Endodermal cell (in vitro differentiated cells): ENCODE results near the gene UBAP2. TPM values are rescaled to one million over a fixed set of nuclear protein-coding genes. Genes with fewer than 3 reads are reported as not detected.
"Not testable (repeated sequence)": the region's sequence is repeated elsewhere in the genome, so short reads cannot be mapped to it uniquely, and the experiment has no call there.

Experiments used
- DNase-seq: peaks from one replicate; pipeline ENCODE4 v3.0.0-alpha.2; 2017
- H3K27ac ChIP-seq: 2 replicates; pipeline ENCODE4 v1.5.1; 2013; ENCODE audit warnings: mild to moderate bottlenecking, low read depth, low read length, moderate library complexity
- H3K27me3 ChIP-seq: 2 replicates; pipeline ENCODE4 v1.6.1; 2013; ENCODE audit warnings: mild to moderate bottlenecking, low read length, moderate library complexity; ENCODE audit not compliant: insufficient read depth, control insufficient read depth, poor library complexity, severe bottlenecking
- H3K36me3 ChIP-seq: 2 replicates; pipeline ENCODE4 v1.7.0; 2013; ENCODE audit warnings: mild to moderate bottlenecking, low read length, moderate library complexity; ENCODE audit not compliant: control insufficient read depth, insufficient read depth
- H3K4me1 ChIP-seq: one replicate; pipeline ENCODE4 v1.7.0; 2013; ENCODE audit warnings: low read length; ENCODE audit not compliant: control insufficient read depth, insufficient read depth
- H3K4me3 ChIP-seq: 2 replicates; pipeline ENCODE4 v1.5.1; 2013; ENCODE audit warnings: mild to moderate bottlenecking, low read length, moderate library complexity
- H3K9ac ChIP-seq: 2 replicates; pipeline ENCODE4 v1.6.1; 2013; ENCODE audit warnings: mild to moderate bottlenecking, low read length, moderate library complexity; ENCODE audit not compliant: poor library complexity, severe bottlenecking; ENCODE audit errors: extremely low read depth
- H3K9me3 ChIP-seq: 2 replicates; pipeline ENCODE4 v1.6.1; 2013; ENCODE audit warnings: mild to moderate bottlenecking, low read length, moderate library complexity; ENCODE audit not compliant: control insufficient read depth
- H3K27ac Mint-ChIP-seq: 2 replicates; pipeline ENCODE4 v1.8.0; 2020; ENCODE audit warnings: mixed read lengths
- H3K27me3 Mint-ChIP-seq: 2 replicates; pipeline ENCODE4 v1.8.0; 2021; ENCODE audit warnings: mild to moderate bottlenecking, mixed read lengths; ENCODE audit not compliant: insufficient read depth
- H3K36me3 Mint-ChIP-seq: 2 replicates; pipeline ENCODE4 v1.8.0; 2020; ENCODE audit warnings: low read depth, mixed read lengths
- H3K4me1 Mint-ChIP-seq: 2 replicates; pipeline ENCODE4 v1.8.0; 2020; ENCODE audit warnings: mixed read lengths
- H3K4me3 Mint-ChIP-seq: 2 replicates; pipeline ENCODE4 v1.8.0; 2020; ENCODE audit warnings: mild to moderate bottlenecking, moderate library complexity, mixed read lengths
- H3K9me3 Mint-ChIP-seq: 2 replicates; pipeline ENCODE4 v1.8.0; 2020; ENCODE audit warnings: mild to moderate bottlenecking, mixed read lengths
- WGBS, 2 experiments: methylation state at CpG; one replicate each; pipeline versions ENCODE4 v1.1.5 to v1.1.7; 2013; ENCODE audit warnings: missing lambda C conversion rate in 2 of 2, mixed read lengths in 1 of 2; ENCODE audit not compliant: insufficient coverage in 1 of 2, insufficient read length in 1 of 2; 5-methylcytosine and 5-hydroxymethylcytosine counted together
- total RNA-seq, 2 donors: library from RNA; stranded (reverse); fragmentation: NEBNext Ultra II Directional in 1 of 2; extraction: Animal tissue kit (Norgen Biotek cat#: 25700) in 1 of 2; gene quantifications; 2 replicates in 1 of 2; 3 replicates in 1 of 2; pipeline ENCODE4 v1.2.1, GENCODE V29; 2021
- TF ChIP-seq, protein P1 (sequence below): fragments of 200-600 bp; sonication (generic); conservative IDR thresholded peaks from 2 replicates; pipeline ENCODE4 v1.5.0; 2021; ENCODE audit warnings: antibody characterized with exemption, mild to moderate bottlenecking

UBAP2 gene
- total RNA-seq, 2 donors from 2014 or later = 60.9 to 82.1 TPM

DNA sequence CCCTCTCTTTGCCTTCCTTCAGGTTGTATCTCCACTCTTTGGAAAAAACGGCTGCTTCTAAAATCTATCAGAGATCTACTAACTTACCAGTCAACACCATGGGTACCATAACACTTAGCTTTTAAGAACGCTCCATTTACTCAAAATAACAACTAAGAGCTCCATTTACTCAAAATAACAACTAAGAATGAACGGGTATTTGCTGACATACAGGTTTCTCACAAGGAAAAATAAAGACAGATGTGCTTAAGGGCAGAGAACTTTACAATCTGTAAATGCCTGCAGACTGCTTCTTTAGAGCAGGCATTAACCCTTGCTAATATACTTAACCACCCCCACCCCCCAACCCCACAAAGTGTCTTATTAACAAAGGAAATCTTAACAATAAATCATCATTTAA lies 2.8 kb downstream of the UBAP2 start:
- H3K27me3 ChIP-seq = no peaks in the 10 kb centered on the region
- H3K9me3 Mint-ChIP-seq = peaks cover 10% of the 10 kb centered on the region
- peak overlapping the region; percentile 94 for H3K4me3 Mint-ChIP-seq
- H3K36me3 ChIP-seq = peaks cover 53% of the 10 kb centered on the region
- no peaks in the 10 kb centered on the region for H3K27me3 Mint-ChIP-seq
- H3K9me3 ChIP-seq = peaks cover 2% of the 10 kb centered on the region
- H3K4me1 ChIP-seq = no peaks in the 10 kb centered on the region
- H3K9ac ChIP-seq = peak overlapping the region; percentile 39
- TF ChIP-seq, protein P1, sequence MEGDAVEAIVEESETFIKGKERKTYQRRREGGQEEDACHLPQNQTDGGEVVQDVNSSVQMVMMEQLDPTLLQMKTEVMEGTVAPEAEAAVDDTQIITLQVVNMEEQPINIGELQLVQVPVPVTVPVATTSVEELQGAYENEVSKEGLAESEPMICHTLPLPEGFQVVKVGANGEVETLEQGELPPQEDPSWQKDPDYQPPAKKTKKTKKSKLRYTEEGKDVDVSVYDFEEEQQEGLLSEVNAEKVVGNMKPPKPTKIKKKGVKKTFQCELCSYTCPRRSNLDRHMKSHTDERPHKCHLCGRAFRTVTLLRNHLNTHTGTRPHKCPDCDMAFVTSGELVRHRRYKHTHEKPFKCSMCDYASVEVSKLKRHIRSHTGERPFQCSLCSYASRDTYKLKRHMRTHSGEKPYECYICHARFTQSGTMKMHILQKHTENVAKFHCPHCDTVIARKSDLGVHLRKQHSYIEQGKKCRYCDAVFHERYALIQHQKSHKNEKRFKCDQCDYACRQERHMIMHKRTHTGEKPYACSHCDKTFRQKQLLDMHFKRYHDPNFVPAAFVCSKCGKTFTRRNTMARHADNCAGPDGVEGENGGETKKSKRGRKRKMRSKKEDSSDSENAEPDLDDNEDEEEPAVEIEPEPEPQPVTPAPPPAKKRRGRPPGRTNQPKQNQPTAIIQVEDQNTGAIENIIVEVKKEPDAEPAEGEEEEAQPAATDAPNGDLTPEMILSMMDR = no peak
- WGBS, 2 experiments = 88 to 100% methylated on average over 2 to 3 of the region's 3 CpGs
- peaks cover 25% of the 10 kb centered on the region for H3K4me1 Mint-ChIP-seq
- H3K27ac Mint-ChIP-seq = no peak overlapping the region
- H3K27ac ChIP-seq = no peak overlapping the region
- peaks cover 38% of the 10 kb centered on the region for H3K36me3 Mint-ChIP-seq
- H3K4me3 ChIP-seq = peak overlapping the region; percentile 100
- DNase-seq = no peak

DNA sequence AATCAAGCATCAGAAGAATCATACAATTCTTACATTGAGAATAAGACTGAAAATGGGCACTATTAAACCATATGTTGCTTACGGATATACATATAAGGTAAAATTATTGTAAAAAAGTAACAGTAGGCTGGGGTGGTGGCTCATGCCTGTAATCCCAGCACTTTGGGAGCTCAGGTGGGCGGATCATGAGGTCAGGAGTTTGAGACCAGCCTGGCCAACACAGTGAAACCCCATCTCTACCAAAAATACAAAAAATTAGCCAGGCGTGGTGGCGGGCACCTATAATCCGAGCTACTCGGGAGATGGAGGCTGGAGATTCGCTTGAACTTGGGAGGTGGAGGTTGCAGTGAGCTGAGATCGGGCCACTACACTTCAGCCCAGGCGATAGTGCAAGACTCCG lies 6.6 kb downstream of the UBAP2 start:
- not testable (repeated sequence) for H3K4me1 Mint-ChIP-seq, H3K27ac ChIP-seq, H3K9ac ChIP-seq, H3K4me3 Mint-ChIP-seq, DNase-seq, H3K27me3 ChIP-seq, H3K27me3 Mint-ChIP-seq, H3K27ac Mint-ChIP-seq, H3K4me1 ChIP-seq
- WGBS, 2 experiments = 90 to 94% methylated on average over 7 to 10 of the region's 10 CpGs
- peak overlapping the region; percentile 29 for H3K4me3 ChIP-seq
- Mint-ChIP-seq H3K9me3 (peaks cover 31% of the 10 kb centered on the region), H3K36me3 (peaks cover 73% of the 10 kb centered on the region)
- peaks cover 69% of the 10 kb centered on the region for H3K36me3 ChIP-seq
- H3K9me3 ChIP-seq = peaks cover 12% of the 10 kb centered on the region

DNA sequence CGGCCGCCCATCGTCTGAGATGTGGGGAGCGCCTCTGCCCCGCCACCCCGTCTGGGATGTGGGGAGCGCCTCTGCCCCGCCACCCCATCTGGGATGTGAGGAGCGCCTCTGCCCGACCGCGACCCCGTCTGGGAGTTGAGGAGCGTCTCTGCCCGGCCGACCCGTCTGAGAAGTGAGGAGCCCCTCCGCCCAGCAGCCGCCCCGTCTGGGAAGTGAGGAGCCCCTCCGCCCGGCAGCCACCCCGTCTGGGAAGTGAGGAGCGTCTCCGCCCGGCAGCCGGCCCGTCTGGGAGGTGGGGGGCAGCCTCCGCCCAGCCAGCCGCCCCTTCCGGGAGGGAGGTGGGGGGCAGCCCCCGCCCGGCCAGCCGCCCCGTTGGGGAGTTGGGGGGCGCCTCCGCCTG lies 9.8 kb downstream of the UBAP2 start:
- H3K36me3 Mint-ChIP-seq = peaks cover 80% of the 10 kb centered on the region
- H3K27ac ChIP-seq, H3K27me3 ChIP-seq, H3K27me3 Mint-ChIP-seq, DNase-seq, H3K4me3 Mint-ChIP-seq, H3K4me3 ChIP-seq, H3K9ac ChIP-seq, H3K4me1 ChIP-seq, H3K4me1 Mint-ChIP-seq, H3K27ac Mint-ChIP-seq: not testable (repeated sequence)
- H3K9me3 Mint-ChIP-seq = peaks cover 31% of the 10 kb centered on the region
- peaks cover 68% of the 10 kb centered on the region for H3K36me3 ChIP-seq
- 96% methylated on average over 37 of the region's 37 CpGs; no CpG with 5 or more reads in 1 of the 2 experiments for WGBS, 2 experiments
- peaks cover 12% of the 10 kb centered on the region for H3K9me3 ChIP-seq

DNA sequence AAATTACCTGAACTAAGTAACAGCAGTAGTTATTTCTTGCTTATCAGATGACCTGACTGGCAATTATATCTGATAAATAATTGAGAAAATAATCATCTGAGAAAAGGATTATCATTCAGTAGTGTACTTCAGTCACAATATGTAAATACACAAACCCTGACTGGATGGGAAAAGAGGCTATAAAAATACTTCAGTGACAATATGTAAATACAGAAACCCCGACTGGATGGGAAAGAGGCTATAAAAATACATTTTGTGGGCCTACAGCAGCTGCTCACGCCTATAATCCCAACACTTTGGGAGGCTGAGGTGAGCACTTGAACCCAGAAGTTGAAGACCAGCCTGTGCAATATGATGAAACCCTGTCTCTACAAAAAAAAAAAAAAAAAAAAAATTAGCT lies 11.1 kb downstream of the UBAP2 start:
- Histone ChIP-seq H3K36me3 (peaks cover 65% of the 10 kb centered on the region), H3K27ac (no peak overlapping the region), H3K4me3 (peak overlapping the region; percentile 18), H3K27me3 (no peaks in the 10 kb centered on the region), H3K9me3 (peaks cover 12% of the 10 kb centered on the region), H3K4me1 (no peaks in the 10 kb centered on the region), H3K9ac (no peak overlapping the region)
- Mint-ChIP-seq H3K36me3 (peaks cover 78% of the 10 kb centered on the region), H3K9me3 (peaks cover 31% of the 10 kb centered on the region), H3K4me3 (no peak overlapping the region), H3K27ac (no peak overlapping the region), H3K27me3 (no peaks in the 10 kb centered on the region), H3K4me1 (peaks cover 3% of the 10 kb centered on the region)
- TF ChIP-seq, protein P1 = no peak
- WGBS, 2 experiments = 93 to 100% methylated on average over 2 of the region's 2 CpGs
- DNase-seq = no peak
